Esophagus mucosa (tissue), 1 donor: Measurements from ENCODE around the gene MARS1. TPM values are rescaled to one million over a fixed set of nuclear protein-coding genes. Genes with fewer than 3 reads are reported as not detected.

ENCODE experiments used
- ATAC-seq: fragments of 200-7000 bp; cut with Tn5 transposase; one replicate; pipeline ENCODE4 v1.9.1; 2020
- total RNA-seq: library from RNA; stranded (reverse); gene quantifications from one replicate; pipeline ENCODE4 v1.2.4, GENCODE V29; 2023
- donor health status: DM: yes; HTN: yes; CAD: no.

The MARS1 gene
- total RNA-seq, 1 donor from 2014 or later: 130 TPM

DNA sequence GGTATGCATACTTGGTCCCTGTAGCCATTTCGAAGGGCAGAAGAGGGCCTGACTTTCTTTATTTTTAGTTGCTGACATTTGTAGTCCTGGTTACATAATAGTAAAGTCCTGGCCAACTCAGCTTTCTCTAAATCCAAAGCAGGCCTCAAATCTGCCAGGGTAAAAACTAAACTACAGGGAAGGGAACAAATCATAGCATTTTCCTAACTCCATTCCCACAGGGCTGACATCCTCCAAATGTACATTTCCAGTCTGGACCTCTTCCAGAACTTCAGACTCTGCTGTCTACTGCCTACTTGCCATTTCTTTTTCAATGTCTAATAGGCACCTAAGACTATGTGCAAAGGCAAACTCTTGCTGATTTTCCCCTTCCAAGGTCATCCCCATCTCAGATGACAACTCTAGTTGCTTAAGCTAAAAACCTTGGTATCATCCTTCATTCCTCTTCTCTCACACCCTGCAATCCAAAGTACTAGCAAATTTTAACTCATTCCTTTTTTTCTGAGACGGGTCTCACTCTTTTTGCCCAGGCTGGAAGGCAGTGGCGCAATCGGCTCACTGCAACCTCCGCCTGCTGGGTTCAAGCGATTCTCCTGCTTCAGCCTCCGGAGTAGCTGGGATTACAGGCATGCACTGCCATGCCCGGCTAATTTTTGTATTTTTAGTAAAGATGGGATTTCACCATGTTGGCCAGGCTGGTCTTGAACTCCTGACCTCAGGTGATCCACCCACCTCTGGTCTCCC, 30.5 kb downstream of the MARS1 start:
- ATAC-seq: no peak

DNA sequence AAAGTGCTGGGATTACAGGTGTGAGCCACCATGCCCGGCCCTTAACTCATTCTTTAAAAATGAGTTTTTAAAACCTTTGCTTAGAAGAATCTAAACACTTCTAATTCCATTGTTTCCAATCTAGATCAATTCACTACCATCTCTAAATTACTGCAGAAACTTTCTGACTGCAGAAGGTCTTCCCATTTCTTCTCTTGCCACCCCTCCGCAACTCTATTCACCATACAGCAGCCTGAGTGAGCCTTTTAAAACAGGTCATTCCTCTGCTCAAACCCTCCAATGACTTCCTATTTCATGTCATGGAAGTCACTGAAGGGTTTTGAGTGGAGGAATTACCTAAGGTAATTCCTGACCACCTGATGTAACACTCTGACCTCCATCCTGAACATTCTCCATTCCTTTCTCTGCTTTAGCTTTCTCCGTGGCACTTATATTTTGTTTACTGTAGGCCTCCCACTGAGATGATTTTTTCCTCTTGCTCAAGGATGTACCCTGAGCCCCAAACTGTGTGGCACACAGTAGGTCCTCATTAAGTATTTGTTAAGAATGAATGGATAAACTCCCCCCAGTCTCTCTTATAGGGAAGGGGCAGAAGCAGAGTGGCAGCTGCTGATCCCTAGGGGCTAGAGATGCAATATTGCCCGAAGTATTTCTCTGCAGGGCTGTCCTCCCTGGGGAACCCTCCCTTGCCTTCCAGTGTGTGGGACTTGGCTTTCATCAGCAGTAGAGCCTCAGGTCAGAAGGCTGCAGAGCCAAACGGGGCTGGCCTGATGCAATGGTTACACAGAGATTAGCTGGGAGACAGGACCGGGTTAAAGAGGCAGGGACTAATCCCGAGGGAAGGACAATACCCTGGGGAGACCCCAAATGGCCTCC, 31.3 kb downstream of the MARS1 start:
- peak; percentile 6 for ATAC-seq

DNA sequence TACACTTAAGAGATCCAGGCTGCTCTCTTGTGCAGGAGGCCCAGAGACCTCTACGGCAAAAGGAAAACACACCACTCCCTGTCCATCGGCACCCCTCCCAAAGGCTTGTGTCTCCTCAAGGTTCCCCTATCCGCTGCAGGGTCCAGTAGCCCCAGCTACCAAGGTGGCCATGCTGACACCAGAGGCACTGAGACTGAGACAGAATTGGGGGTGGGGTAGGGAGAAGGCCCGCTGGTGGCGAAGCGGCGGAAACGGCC, 31.9 kb downstream of the MARS1 start:
- ATAC-seq: peak; percentile 1

DNA sequence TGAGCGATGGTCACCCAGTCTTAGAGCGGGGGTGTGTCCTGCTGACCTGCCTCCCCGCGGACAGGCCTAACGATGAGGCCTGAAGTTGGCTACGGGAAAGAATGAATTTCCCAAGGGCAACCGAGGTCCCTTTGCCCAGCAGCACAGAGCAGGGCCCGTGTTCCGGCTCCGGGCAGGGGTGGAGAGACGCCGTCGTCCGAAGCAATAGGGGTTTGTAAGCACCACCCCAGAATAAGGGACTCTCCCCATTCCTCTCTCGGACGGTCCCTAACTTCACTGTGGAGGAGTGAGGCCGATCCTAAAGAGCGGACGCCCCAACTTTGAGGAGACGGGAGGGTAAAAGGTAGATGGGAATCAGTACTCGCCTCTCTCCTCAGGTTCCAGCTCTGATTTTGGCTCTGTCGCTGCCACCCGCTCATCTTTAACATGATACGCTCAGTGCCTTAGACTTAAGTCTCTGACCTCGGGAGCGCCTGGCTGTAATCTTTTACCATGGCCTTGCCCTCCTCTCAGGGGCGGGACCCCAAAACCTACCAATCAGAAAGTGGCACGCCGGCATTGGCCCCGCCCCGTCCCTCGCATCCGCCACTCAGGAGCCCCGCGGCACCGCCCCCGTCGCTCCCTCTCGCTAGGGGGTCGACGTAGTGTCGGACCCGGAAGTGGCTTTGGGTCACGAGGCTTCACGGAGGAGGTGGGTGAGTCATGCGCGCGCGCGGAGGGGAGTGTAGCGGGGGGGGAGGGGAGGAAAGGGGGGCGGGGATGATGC, 32.4 kb downstream of the MARS1 start, which contains the start of gene DDIT3:
Gene DDIT3 (minus strand): TSS at position 462 of the 766 bp plus-strand sequence. CDS start 3,108 bp downstream, outside the sequence.
- peak; percentile 81 for ATAC-seq

DNA sequence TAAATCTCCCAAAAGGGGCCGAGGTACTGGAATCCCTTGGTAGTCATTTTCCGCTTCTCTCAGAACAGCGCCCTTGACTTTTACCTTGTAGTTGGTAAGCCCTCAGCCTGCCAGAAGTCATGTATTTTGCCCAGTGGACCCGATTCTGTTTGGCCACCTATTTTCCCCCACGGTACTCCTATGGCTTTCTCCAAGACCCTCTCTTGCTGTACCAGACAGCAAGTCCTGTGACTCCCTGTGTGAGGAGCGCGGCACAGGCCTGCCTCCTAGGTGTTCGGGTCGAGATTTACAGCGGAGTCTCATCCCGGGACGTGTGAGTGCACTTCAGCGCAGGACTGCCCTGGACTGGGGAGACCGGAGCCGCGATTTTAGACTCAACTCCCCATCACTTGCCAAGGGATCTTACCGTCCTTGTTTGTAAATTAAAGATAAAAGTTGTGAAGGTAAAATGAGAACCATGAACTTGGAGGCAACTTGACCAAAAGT, 33.7 kb downstream of the MARS1 start:
- ATAC-seq: no peak

DNA sequence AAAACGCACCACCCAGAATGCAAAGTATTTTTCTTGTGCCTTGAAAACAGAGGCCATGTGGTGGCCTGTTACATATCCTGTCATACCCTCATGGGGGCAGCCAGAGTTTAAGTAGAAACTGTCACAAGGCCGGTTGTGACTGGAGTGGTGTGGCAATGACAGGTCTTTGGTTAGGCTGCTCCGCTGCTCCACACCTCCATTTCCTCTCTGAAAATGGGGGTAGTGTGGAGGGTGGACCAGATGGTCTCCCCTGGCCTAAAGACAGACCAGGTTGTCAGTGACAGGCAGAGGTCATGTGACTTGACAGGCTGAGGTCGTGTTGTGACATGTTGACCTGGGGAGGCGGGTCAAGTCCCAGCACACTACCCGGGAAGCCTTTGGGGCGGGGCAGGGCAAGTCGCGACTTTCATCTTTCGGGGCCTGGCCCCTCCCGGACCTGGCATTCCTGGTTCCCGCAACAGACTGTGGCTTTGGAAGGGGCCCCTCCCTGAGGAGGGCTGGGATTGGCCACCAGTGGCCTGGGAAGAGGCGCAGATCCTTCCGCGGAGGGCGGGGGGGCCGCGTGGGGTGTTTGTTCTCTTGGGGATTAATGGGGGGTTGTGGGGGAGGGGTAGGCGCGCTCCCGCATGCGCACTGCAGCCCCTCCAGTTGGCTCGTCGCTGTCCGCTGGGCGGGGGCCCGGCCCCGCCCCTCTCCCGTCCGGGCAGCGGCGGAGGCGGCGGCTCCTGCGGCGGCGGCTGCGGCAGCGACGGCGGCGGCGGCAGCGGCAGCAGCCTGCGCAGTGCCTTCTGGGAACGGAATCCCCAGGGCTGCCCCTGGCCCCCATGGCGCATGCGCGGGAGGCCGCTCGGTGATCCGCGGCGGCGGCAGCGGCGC, 34.4 kb downstream of the MARS1 start, which contains the start of gene MBD6:
Gene MBD6 (plus strand): TSS at position 814 of the 876 bp plus-strand sequence. CDS start 1,480 bp downstream, outside the sequence.
- ATAC-seq: peak; percentile 64

DNA sequence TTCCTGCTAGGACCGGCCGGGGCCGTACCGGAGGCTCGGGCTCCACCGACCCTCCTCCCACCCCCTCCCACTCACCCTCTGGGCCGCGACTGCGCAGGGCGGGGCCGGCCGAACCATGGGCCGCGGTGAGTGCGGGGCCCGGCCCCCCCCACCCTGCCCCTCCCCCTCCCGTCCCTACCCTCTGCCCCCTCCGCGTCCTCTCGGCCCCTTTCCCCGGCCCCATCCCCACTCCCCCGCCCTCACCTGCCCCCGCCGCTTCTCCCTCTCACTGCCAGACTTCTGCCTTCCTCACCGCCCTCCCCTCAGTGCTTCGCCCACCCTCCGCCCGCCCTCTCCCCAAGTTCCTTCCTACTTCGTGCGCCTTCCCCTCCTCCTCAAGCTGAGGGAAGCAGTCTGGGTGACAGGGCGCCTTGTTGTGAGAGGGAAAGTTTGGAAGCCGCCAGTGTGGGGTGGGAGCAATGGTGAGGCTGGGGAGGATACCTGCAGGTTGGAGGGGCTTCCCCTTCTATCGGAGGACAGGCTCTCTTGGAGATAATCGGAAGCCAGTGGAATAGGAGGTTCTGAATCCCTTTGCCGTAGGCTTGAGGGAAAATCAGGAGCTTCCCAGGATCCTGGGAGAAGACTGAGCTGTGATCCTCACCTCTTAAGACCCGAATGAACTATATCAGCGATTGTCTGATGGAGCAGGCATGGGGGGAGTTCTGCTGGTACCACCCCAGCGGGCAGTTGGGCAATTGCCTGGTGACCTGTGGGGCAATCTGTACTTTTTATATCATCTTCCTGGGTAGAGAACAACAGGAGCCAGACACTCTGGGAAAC, 35.2 kb downstream of the MARS1 start:
- no peak for ATAC-seq

DNA sequence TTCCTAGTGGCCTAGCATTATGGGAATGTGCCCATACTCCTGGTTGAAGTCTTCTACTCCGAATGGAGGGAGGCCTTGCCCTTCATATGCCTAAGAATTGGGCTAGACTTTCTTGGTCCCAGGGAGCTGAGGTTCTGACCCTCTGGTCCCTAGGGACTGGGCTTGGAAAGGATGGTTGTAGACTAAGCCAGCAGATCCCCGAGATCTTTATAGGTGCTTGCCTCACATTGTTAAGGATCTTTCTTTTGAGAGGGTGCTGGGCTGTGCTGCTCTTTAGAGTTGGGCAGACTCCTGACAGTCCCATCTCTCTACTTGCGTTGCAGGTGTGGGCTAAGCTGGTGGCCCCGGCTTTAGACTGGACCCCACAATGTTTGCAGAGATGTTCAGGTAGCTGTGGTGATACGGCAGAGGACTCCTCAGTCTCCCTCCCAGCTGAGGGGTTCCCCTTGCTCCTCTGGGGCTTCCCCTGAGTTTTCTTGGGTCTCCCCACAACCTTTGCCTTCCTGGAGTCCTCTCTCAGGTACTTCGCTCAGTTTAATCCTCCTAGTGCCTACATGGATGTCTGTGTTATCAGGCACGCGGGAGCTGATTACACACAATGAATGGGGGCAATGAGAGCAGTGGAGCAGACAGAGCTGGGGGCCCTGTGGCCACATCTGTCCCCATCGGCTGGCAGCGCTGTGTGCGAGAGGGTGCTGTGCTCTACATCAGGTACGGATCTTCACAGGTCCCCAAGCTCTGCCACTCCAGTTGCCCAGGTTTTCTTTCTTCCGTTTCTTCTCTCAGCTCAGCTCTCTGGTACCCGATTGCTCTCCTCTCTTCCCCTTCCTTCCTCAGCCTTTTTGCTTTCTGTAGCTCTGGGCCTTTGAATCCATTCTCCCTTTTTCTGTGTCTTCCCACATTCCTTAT, 36.1 kb downstream of the MARS1 start:
- no peak for ATAC-seq

DNA sequence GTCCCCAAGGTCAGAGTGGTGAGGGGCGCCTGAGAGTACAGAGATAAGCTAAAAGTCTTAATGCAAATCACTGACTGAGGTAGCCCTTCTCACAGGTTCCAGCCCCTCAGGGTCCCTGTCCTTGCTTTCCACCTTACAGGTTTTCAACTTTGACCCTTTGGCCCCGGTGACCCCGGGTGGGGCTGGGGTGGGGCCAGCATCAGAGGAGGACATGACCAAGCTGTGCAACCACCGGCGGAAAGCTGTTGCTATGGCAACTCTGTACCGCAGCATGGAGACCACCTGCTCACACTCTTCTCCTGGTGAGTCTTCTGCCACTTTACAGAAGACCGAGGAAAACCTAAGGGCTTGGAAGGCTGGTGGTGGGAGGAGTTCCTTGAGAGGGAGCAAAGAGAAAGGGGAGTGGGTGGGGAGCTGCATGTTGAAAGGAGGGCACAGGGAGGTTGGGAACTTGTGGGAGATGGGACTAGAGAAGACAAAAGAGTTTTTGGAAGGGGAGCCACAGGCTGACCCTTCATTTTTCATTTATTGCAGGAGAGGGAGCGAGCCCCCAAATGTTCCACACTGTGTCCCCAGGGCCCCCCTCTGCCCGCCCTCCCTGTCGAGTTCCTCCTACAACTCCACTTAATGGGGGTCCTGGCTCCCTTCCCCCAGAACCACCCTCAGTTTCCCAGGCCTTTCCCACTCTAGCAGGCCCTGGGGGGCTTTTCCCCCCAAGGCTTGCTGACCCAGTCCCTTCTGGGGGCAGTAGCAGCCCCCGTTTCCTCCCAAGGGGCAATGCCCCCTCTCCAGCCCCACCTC, 37.1 kb downstream of the MARS1 start:
- ATAC-seq: no peak

DNA sequence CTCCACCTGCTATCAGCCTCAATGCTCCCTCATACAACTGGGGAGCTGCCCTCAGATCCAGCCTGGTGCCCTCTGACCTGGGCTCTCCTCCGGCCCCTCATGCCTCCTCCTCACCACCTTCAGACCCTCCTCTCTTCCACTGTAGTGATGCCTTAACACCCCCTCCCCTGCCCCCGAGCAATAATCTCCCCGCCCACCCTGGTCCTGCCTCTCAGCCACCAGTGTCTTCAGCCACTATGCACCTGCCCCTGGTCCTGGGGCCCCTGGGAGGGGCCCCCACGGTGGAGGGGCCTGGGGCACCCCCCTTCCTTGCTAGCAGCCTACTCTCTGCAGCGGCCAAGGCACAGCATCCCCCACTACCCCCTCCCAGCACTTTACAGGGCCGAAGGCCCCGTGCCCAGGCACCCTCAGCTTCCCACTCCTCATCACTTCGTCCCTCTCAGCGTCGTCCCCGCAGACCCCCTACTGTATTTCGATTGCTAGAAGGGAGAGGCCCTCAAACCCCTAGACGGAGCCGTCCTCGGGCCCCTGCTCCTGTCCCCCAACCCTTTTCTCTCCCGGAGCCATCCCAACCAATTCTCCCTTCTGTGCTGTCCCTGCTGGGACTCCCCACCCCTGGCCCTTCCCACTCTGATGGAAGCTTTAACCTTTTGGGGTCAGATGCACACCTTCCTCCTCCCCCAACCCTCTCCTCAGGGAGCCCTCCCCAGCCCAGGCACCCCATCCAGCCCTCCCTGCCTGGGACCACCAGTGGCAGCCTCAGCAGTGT, 37.9 kb downstream of the MARS1 start:
- no peak for ATAC-seq

DNA sequence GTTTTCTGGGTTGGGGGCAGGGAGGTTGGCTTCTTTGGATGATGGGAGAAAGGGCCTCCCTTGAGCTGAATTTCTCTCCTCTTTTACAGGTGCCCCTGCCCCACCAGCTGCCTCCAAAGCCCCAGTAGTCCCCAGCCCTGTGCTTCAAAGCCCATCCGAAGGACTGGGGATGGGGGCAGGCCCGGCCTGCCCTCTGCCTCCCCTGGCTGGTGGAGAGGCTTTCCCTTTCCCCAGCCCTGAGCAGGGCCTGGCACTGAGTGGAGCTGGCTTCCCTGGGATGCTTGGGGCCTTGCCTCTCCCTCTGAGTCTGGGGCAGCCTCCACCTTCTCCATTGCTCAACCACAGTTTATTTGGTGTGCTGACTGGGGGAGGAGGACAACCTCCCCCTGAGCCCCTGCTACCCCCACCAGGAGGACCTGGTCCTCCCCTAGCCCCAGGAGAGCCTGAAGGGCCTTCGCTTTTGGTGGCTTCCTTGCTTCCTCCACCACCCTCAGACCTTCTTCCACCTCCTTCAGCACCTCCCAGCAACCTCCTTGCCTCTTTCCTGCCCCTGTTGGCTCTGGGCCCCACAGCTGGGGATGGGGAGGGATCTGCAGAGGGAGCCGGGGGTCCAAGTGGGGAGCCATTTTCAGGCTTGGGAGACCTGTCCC, 38.7 kb downstream of the MARS1 start:
- ATAC-seq: no peak

DNA sequence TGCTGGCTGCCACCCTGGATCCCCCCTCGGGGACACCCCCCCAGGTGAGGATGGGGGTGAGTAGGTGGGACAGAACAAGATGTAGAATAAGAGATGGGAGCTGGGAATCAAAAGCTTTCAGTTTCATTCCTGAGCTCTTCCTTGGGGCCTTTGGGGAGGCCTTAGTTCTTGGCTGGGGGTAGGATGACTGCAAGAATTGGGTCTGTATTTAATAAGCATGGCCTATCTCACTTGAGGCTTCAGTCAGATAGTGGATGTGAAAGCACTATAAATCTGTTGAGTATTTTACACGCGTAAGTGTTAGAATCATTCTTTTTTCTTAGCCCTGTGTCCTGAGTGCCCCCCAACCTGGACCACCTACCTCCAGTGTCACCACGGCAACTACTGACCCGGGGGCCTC, 39.3 kb downstream of the MARS1 start:
- ATAC-seq: no peak

DNA sequence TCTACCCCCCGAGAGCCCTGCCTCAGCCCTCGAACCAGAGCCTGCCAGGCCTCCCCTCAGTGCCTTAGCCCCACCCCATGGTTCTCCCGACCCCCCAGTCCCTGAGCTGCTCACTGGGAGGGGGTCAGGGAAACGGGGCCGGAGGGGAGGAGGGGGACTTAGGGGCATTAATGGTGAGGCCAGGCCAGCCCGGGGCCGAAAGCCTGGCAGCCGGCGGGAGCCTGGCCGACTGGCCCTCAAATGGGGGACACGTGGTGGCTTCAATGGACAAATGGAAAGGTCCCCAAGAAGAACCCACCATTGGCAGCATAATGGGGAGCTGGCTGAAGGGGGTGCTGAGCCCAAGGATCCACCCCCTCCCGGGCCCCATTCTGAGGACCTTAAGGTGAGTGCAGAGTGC, 40.3 kb downstream of the MARS1 start:
- no peak for ATAC-seq

DNA sequence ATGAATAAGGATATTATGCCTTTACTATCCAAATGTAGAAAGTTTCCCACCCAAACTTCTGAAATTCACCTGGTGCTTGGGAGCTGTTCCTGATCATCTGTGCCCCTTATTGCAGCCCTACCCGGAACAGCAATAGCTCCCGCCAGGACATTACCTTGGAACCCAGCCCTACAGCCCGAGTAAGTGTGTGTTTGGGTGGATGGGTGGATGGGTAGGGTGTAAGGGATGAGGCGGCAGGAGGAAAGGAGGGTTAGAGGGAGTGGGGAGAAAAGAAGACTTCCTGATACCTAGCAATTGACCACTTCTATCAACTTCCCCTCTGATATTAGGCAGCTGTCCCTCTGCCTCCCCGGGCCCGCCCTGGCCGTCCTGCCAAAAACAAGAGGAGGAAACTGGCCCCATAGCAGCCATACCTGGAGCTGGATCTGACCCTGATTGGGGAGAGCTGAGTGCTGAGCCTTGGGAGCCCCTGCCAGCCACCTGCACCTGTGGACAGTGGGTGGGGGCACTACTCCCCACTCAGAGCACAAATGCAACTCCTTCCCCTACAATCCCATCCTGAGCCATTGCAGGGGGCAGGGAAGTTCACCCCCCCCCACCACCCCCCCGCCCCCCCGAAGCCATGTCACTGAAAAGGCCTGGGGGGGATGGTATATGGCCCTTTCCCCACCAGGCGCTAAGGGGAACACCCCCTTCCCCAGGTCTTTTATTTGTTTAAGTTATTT, 41.1 kb downstream of the MARS1 start:
- ATAC-seq: no peak

DNA sequence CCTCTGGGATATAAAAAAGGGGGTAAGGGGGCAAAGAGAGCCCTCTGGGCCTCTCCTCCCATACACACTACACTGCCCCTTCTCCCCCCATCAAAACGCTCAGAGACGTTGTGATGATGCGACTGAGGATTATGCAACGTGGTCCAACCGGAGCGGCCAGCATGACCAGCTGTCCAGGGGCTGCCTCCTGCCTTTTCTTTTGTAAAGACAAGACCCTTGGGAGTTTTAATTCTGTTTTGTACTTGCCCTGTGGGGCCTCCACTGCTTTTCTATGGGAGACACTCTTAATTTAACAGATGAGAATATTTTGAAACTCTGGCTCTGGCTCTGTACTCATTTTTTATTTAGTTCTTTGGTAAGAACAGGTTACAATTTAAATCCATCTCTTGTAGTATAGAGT, 42.0 kb downstream of the MARS1 start:
- no peak for ATAC-seq

DNA sequence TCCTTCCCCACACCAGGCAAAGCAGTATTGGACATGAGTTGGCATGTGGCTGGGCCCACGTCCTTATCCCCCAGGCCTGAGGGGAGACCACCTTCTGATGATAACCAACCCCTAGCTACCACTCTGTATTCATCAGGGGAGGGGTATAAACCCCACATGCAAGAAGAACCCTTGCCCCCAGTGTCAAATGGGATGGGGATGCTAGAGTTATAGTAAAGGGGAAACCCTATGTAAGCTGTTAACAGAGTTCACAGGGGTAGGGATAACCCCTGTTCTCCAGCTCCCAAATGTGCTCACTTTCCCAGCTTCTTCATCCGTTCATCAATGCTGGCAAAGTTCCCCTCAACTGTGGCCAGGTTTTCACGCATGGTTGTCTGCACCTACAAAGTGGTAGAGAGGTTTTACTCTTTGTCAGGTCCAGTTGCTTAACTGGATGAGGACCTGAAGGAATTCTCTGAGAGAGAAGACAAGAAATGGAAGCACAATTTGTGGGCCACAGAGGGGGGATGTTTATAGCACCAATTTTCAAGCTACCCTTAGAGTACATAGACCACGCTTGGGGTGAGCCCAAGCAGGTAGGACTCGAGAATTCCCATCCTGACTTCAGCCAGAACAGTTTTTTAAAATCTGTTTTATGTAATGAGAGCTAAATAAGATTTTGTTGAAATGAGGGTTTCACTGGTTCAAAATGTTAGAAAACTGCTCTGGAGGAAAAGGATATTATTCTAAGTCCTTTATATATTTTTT, 42.7 kb downstream of the MARS1 start:
- ATAC-seq: no peak
